Prostate gland (tissue), 2 donors: ENCODE measurements around the gene MAP3K9. TPM values are rescaled to one million over a fixed set of nuclear protein-coding genes. Genes with fewer than 3 reads are reported as not detected.
"Not testable (repeated sequence)": the region's sequence is repeated elsewhere in the genome, so short reads cannot be mapped to it uniquely, and the experiment has no call there.

ENCODE experiments used
- DNase-seq: peaks from one replicate; pipeline ENCODE4 v3.0.0-alpha.2; 2019; ENCODE audit warnings: low spot score
- H3K27ac ChIP-seq, 2 donors: fragments of 200-600 bp; sonication (generic); 2 replicates each; pipeline ENCODE4 v1.5.1; 2017 to 2019
- H3K27me3 ChIP-seq: fragments of 200-600 bp; sonication (generic); replicated peaks from 2 replicates; pipeline ENCODE4 v1.5.1; 2019; ENCODE audit not compliant: insufficient read depth
- H3K36me3 ChIP-seq, 2 donors: fragments of 200-600 bp; sonication (generic); 1 replicate in 1 of 2; 2 replicates in 1 of 2; pipeline versions ENCODE4 v1.5.1 to v1.8.1; 2017 to 2019
- H3K4me1 ChIP-seq: fragments of 200-600 bp; sonication (generic); replicated peaks from 2 replicates; pipeline ENCODE4 v1.5.1; 2019
- H3K4me3 ChIP-seq, 2 donors: fragments of 200-600 bp; sonication (generic); 2 replicates each; pipeline ENCODE4 v1.5.1; 2017 to 2019
- H3K9me3 ChIP-seq: fragments of 200-600 bp; sonication (generic); 2 replicates; pipeline ENCODE4 v1.5.1; 2017
- POLR2A ChIP-seq: fragments of 450-650 bp; IDR thresholded peaks from one replicate; pipeline ENCODE4 v1.6.1; 2016; ENCODE audit warnings: antibody characterized with exemption, mild to moderate bottlenecking
- POLR2AphosphoS5 ChIP-seq: sonication (generic); formaldehyde crosslinking; IDR thresholded peaks from one replicate; pipeline ENCODE4 v1.6.1; 2017; ENCODE audit warnings: antibody characterized with exemption
- WGBS: methylation state at CpG from one replicate; pipeline ENCODE4 v1.1.5; 2018; 5-methylcytosine and 5-hydroxymethylcytosine counted together
- intact Hi-C: fragments of 100-400 bp; cut with DNase I; formaldehyde crosslinking; loops from one replicate; pipeline ENCODE4 v1.14.2; 2022
- total RNA-seq, 2 donors: library from RNA; depleted of rRNA; stranded (reverse); fragments of >200 nt; gene quantifications; one replicate each; pipeline ENCODE4 v1.1.0, GENCODE V29; 2016
- TF ChIP-seq, protein P1 (sequence below), 4 experiments: fragments of 200-600 bp in 2 of 4; fragments of 450-650 bp in 2 of 4; sonication (generic) in 2 of 4; IDR thresholded peaks; 1 replicate in 3 of 4; 2 replicates in 1 of 4; pipeline ENCODE4 v1.5.1; 2016 to 2019; ENCODE audit warnings: antibody characterized with exemption in 4 of 4, mild to moderate bottlenecking in 2 of 4, moderate library complexity in 2 of 4

MAP3K9 gene
- total RNA-seq, 2 donors from 2014 or later, result 5.3 to 9.5 TPM

DNA sequence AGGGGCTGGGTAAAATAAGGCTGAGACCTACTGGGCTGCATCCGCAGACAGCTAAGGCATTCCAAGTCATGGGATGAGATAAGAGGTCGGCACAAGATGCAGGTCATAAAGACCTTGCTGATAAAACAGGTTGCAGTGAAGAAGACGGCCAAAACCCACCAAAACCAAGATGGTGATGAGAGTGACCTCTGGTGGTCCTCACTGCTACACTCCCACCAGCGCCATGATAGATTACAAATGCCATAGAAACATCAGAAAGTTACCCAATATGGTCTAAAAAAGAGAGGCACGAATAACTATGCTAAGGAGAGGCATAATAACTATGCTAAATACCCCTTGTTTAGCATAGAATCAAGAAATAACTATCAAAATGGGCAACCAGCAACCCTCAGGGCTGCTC is 46.2 kb upstream of the MAP3K9 start:
- intact Hi-C loops, result no loop called here
- no peak for TF ChIP-seq POLR2AphosphoS5
- no peak for TF ChIP-seq POLR2A
- TF ChIP-seq, protein P1, sequence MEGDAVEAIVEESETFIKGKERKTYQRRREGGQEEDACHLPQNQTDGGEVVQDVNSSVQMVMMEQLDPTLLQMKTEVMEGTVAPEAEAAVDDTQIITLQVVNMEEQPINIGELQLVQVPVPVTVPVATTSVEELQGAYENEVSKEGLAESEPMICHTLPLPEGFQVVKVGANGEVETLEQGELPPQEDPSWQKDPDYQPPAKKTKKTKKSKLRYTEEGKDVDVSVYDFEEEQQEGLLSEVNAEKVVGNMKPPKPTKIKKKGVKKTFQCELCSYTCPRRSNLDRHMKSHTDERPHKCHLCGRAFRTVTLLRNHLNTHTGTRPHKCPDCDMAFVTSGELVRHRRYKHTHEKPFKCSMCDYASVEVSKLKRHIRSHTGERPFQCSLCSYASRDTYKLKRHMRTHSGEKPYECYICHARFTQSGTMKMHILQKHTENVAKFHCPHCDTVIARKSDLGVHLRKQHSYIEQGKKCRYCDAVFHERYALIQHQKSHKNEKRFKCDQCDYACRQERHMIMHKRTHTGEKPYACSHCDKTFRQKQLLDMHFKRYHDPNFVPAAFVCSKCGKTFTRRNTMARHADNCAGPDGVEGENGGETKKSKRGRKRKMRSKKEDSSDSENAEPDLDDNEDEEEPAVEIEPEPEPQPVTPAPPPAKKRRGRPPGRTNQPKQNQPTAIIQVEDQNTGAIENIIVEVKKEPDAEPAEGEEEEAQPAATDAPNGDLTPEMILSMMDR (IDR thresholded peaks at IDR 0.05), result no peak
- Histone ChIP-seq H3K4me1 (no peaks in the 10 kb centered on the region), H3K9me3 (no peaks in the 10 kb centered on the region), H3K4me3 (no peak overlapping the region), H3K27me3 (no peaks in the 10 kb centered on the region), H3K36me3 (no peaks in the 10 kb centered on the region), H3K27ac (no peak overlapping the region)
- WGBS, result 65% methylated on average over 5 of the region's 5 CpGs
- no peak for DNase-seq

DNA sequence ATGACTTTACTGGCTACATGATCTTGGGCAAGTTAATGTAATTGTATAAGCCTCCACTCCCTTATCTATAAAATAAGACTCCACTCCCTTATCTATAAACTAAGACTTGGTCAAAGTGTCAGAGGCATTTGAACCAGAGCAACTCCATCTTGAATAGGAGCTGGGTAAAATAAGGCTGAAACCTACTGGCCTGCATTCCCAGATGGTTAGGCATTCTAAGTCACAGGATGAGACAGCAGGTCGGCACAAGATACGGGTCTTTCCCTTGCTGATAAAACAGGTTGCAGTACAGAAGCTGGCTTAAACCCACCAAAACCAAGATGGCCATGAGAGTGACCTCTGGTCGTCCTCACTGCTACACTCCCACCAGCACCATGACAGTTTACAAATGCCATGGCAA is 44.3 kb upstream of the MAP3K9 start:
- DNase-seq, H3K27ac ChIP-seq, intact Hi-C loops, H3K4me3 ChIP-seq, H3K36me3 ChIP-seq, H3K27me3 ChIP-seq, H3K9me3 ChIP-seq, H3K4me1 ChIP-seq: not testable (repeated sequence)
- WGBS, result 91% methylated on average over 3 of the region's 3 CpGs

DNA sequence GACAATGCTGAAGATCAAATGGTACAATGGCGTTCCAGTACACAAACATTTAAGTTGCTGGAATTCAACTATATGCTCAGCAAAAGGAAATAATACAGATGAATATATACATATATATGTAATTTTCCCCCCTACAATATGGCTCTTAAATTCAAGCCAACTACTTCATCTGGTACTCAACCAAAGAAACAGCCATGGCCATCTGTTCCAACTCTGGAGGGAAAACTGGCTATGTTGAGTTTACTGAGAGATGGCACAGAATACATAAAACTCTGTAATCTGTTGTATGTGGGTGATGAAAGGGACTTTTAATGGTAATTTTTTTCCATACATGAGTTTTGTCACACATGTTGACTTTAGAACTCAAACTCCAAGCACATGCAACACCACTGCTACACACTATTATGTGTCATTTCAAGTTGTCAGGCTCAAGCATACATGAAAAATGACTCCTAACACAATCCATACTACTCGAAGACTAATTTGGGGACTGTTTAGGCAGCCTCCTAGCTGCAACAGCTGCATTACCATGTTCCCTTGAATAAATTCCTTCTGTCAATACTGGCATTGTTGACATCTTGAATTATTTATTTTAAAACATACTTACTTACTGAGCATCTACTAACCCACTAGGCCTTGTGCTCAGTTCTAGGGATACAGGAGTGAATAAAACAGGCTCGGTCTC is 38.2 kb upstream of the MAP3K9 start:
- TF ChIP-seq, protein P1 (IDR thresholded peaks at IDR 0.05), result no peak
- no peak for TF ChIP-seq POLR2AphosphoS5
- TF ChIP-seq POLR2A, result no peak
- DNase-seq, result no peak
- H3K36me3 ChIP-seq, result no peaks in the 10 kb centered on the region
- no peak overlapping the region for H3K4me3 ChIP-seq
- H3K9me3 ChIP-seq, result no peaks in the 10 kb centered on the region
- 90% methylated on average over 3 of the region's 3 CpGs for WGBS
- intact Hi-C loops, result no loop called here
- H3K4me1 ChIP-seq, result no peaks in the 10 kb centered on the region
- no peaks in the 10 kb centered on the region for H3K27me3 ChIP-seq
- no peak overlapping the region for H3K27ac ChIP-seq

DNA sequence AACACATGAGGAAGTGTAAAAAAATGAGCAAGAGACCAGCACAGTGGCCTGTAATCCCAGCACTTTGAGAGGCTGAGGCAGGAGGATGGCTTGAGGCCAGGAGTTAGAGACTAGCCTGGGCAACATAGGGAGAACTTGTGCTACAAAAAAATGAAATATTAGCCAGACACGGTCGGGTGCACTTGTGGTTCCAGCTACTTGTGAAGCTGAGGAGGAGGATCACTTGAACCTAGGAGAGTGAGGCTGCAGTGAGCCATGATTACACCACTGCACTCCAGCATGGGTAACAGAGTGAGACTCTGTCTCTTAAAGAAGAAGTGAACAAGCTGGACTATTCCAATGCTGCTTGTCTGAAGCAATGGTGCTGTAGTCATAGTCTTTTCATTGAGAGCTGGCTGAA is 36.3 kb upstream of the MAP3K9 start:
- no peaks in the 10 kb centered on the region for H3K4me1 ChIP-seq
- H3K9me3 ChIP-seq, result no peaks in the 10 kb centered on the region
- TF ChIP-seq POLR2AphosphoS5 (no peak), POLR2A (no peak)
- no peaks in the 10 kb centered on the region for H3K27me3 ChIP-seq
- no peaks in the 10 kb centered on the region for H3K36me3 ChIP-seq
- DNase-seq, result no peak
- WGBS, result 86% methylated on average over 2 of the region's 2 CpGs
- intact Hi-C loops, result no loop called here
- no peak overlapping the region for H3K4me3 ChIP-seq
- H3K27ac ChIP-seq, result no peak overlapping the region

DNA sequence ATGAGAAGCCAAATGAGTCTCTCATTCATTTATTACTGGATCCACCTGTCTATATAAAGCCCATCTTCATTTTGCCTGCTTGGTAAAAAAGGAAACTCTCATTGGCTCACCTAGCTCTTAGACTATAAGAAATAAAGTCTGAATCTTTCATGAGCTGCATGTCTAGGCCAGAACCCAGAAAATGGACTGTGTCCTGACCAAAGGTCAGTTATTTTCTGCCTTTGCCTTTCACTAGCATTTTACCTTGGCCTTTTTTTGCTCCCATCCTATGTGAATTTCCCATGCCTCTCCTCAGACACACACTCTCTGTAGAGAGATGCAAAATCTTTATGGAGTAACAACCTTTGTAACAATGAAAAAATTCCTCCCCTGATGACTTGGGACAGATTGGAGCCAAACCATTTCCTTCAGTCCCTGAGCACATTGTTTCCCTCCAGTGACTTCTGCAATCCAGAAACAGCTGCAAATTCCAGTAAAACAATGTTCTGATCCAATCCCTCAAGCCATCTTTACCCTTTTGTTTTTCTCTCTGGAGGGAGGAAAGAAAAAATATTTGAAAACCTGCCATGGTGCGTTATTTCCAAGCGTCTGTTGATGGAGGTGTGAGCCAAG is 33.6 kb upstream of the MAP3K9 start:
- Histone ChIP-seq H3K4me1 (no peaks in the 10 kb centered on the region), H3K27me3 (no peaks in the 10 kb centered on the region), H3K4me3 (no peak overlapping the region), H3K9me3 (no peaks in the 10 kb centered on the region), H3K27ac (no peak overlapping the region), H3K36me3 (no peaks in the 10 kb centered on the region)
- DNase-seq, result no peak
- 15% methylated on average over 2 of the region's 2 CpGs for WGBS
- no peak for TF ChIP-seq POLR2AphosphoS5
- TF ChIP-seq, protein P1 (IDR thresholded peaks at IDR 0.05), result no peak
- TF ChIP-seq POLR2A, result no peak
- intact Hi-C loops, result no loop called here

DNA sequence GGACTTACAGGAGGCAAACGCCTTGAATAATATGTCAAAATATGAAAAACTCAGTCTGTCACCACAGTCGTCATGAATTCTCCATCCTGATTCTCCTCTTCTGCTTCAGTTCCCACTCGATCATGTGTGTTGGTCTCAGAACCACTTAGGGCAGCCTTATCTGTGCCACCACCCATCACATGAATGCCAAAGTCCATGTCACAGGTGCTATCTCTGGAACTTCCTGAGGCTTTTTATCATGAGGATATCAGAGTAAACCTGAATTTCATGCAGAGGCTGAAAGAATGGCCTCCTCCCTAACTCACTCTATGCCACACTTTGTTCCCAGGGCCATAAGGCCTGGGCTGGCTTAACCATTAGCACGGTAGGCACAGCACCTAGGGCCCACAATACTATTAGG is 28.8 kb upstream of the MAP3K9 start:
- Histone ChIP-seq H3K27ac (no peak overlapping the region), H3K36me3 (no peaks in the 10 kb centered on the region), H3K27me3 (no peaks in the 10 kb centered on the region), H3K4me3 (no peak overlapping the region), H3K9me3 (no peaks in the 10 kb centered on the region), H3K4me1 (no peaks in the 10 kb centered on the region)
- 92% methylated on average over 4 of the region's 4 CpGs for WGBS
- TF ChIP-seq, protein P1 (IDR thresholded peaks at IDR 0.05), result no peak
- no peak for TF ChIP-seq POLR2A
- TF ChIP-seq POLR2AphosphoS5, result no peak
- intact Hi-C loops, result no loop called here
- no peak for DNase-seq
